NCI-H1105 (cell line): Measurements from ENCODE around the gene C20orf173.
"Not testable (repeated sequence)": the region's sequence is repeated elsewhere in the genome, so short reads cannot be mapped to it uniquely, and the experiment has no call there.

ENCODE experiments used
- DNase-seq: peaks from one replicate; lab custom pipeline; 2025; lab: John Stamatoyannopoulos, UW

The C20orf173 gene

GRCh38 chr20:35529552-35529951, at the start of gene C20orf173:
Gene C20orf173 (minus strand): TSS chr20:35529652. CDS start chr20:35529373, 279 bp downstream.
- no peak for DNase-seq

- DNase-seq = no peak
These were observed 49.7 kb upstream of the C20orf173 start for GRCh38 chr20:35579196-35579595.

- no peak for DNase-seq
These were observed 49.0 kb upstream of the C20orf173 start for GRCh38 chr20:35578469-35578868.

GRCh38 chr20:35576816-35577215, 47.4 kb upstream of the C20orf173 start:
- no peak for DNase-seq

- DNase-seq = no peak
These were observed 46.5 kb upstream of the C20orf173 start for GRCh38 chr20:35575958-35576357.

GRCh38 chr20:35572838-35573237, 43.4 kb upstream of the C20orf173 start:
- DNase-seq = no peak

- no peak for DNase-seq
These were observed 42.1 kb upstream of the C20orf173 start for GRCh38 chr20:35571555-35571954.

GRCh38 chr20:35568645-35569044, 39.2 kb upstream of the C20orf173 start:
- DNase-seq = no peak

GRCh38 chr20:35564905-35565304, 35.5 kb upstream of the C20orf173 start:
- no peak for DNase-seq

GRCh38 chr20:35563834-35564233, 34.4 kb upstream of the C20orf173 start:
- no peak for DNase-seq

GRCh38 chr20:35562541-35563110, 33.2 kb upstream of the C20orf173 start:
- DNase-seq = no peak

- no peak for DNase-seq
These were observed 32.2 kb upstream of the C20orf173 start for GRCh38 chr20:35561671-35562070.

- DNase-seq = peak; percentile 77
These were observed 31.8 kb upstream of the C20orf173 start for GRCh38 chr20:35561268-35561667.

GRCh38 chr20:35560541-35560940, 31.1 kb upstream of the C20orf173 start:
- DNase-seq = no peak

GRCh38 chr20:35560105-35560511, 30.7 kb upstream of the C20orf173 start:
- DNase-seq = no peak

- DNase-seq = no peak
These were observed 29.7 kb upstream of the C20orf173 start for GRCh38 chr20:35559042-35559693.

GRCh38 chr20:35558451-35558850, 29.0 kb upstream of the C20orf173 start:
- DNase-seq = no peak

GRCh38 chr20:35556871-35557270, 27.4 kb upstream of the C20orf173 start:
- no peak for DNase-seq

- DNase-seq = no peak
These were observed 26.6 kb upstream of the C20orf173 start for GRCh38 chr20:35555951-35556645.

- not testable (repeated sequence) for DNase-seq
These were observed 26.0 kb upstream of the C20orf173 start for GRCh38 chr20:35555461-35555860.

- DNase-seq = no peak
These were observed 23.5 kb upstream of the C20orf173 start for GRCh38 chr20:35552914-35553313.

GRCh38 chr20:35551503-35551902, 22.1 kb upstream of the C20orf173 start:
- DNase-seq = no peak

GRCh38 chr20:35547329-35547728, 17.9 kb upstream of the C20orf173 start:
- DNase-seq = no peak
